Subcutaneous adipose tissue (tissue), 4 donors: ENCODE results near the gene MYO3B. TPM values are rescaled to one million over a fixed set of nuclear protein-coding genes. Genes with fewer than 3 reads are reported as not detected.

Experiments
- total RNA-seq, 4 donors: library from RNA; depleted of rRNA; stranded (reverse); fragments of >200 nt; gene quantifications; one replicate each; pipeline ENCODE4 v1.1.0, GENCODE V29; 2016
- TF ChIP-seq, protein P1 (sequence below): fragments of 450-650 bp; IDR thresholded peaks from one replicate; pipeline ENCODE4 v1.5.1; 2016; ENCODE audit warnings: low read depth, mild to moderate bottlenecking, control low read depth, antibody characterized with exemption, moderate library complexity

Gene MYO3B
- total RNA-seq, 4 donors from 2014 or later, result 0.17 TPM; not detected in 3

DNA sequence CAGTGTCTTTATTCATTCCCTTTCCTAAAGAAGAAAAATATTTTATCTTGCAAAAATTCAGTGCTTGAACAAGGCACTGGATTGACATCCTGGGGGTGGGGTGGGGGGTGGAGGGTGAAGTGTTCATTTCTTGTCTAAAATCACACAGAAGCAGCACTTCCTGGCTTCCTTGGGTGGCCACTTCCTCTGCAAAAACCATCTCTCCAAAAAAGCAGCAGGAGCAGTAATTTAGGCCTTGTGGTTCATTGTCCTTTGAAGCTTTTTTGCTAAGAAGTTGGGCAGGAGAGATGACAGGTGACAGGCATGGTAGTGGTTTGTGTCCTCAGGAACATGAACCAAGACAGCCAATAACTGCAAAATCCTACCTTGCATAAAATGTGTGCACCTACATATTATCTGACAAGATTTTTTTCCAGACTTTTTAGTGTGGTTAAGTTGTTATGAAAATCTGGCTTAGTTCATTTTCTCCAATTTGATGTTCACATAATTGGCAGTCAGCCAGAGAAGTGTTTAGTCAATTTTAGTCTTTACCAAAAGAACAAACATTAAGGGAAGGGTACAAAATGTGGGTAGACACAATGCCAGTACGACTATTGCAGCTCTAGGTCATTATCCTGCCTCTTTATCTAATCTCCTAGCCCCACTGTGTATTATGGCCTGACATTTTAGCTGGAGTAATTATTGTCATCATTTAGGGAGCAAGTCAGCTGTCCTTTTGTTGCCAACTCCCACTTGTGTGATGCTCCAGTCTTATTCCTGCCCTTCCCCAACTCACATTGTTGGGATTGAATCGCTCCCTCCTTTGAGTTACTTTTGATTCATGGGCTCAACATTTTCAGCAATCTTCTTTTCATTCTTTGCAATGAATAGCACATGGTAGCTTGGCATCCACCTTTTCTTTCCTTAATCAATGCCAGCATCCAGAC, 177.2 kb downstream of the MYO3B start:
- TF ChIP-seq, protein P1, sequence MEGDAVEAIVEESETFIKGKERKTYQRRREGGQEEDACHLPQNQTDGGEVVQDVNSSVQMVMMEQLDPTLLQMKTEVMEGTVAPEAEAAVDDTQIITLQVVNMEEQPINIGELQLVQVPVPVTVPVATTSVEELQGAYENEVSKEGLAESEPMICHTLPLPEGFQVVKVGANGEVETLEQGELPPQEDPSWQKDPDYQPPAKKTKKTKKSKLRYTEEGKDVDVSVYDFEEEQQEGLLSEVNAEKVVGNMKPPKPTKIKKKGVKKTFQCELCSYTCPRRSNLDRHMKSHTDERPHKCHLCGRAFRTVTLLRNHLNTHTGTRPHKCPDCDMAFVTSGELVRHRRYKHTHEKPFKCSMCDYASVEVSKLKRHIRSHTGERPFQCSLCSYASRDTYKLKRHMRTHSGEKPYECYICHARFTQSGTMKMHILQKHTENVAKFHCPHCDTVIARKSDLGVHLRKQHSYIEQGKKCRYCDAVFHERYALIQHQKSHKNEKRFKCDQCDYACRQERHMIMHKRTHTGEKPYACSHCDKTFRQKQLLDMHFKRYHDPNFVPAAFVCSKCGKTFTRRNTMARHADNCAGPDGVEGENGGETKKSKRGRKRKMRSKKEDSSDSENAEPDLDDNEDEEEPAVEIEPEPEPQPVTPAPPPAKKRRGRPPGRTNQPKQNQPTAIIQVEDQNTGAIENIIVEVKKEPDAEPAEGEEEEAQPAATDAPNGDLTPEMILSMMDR, result no peak

DNA sequence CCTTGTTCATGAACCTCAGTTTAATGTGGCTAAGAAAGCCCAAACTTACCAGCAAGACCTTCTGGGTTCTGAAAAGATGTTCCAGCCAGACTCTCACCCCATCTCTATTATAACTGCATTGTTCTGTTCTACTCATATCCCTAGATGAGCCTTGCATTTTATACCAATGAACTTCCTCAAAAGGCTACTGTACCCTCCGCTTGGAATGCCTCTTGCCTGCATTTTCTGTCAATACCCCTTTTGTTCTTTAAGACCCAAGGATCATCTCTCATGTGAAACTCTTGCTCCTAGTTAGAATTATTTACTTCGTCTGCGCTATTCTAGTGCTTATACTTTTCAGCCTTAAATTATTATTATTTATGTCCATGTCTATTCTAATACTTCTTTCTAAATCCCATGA, 181.5 kb downstream of the MYO3B start:
- TF ChIP-seq, protein P1, result no peak

DNA sequence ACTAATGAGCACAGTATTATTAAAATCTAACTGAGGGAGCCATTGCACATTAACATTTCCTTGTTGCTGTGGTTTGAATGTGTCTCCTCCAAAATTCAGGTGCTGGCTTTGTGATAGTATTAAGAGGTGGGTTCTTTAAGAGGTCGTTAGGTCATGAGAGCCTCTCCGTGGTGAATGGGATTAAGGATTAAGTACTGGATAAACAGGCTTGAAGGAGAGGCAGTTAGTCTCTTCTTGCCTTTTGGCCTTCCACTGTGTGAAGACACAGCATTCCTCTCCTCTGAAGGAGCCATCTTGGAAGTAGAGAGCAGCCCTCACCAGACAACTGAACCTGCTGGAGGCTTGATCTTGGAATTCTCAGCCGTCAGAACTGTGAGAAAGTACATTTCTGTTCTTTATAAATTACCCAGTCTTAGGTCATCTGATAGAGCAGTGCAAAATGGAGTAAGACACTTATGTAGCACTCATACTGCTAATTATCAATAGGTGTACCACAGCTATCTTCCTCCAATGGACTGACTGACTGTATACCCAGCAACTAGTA, 182.7 kb downstream of the MYO3B start:
- TF ChIP-seq, protein P1, result no peak

DNA sequence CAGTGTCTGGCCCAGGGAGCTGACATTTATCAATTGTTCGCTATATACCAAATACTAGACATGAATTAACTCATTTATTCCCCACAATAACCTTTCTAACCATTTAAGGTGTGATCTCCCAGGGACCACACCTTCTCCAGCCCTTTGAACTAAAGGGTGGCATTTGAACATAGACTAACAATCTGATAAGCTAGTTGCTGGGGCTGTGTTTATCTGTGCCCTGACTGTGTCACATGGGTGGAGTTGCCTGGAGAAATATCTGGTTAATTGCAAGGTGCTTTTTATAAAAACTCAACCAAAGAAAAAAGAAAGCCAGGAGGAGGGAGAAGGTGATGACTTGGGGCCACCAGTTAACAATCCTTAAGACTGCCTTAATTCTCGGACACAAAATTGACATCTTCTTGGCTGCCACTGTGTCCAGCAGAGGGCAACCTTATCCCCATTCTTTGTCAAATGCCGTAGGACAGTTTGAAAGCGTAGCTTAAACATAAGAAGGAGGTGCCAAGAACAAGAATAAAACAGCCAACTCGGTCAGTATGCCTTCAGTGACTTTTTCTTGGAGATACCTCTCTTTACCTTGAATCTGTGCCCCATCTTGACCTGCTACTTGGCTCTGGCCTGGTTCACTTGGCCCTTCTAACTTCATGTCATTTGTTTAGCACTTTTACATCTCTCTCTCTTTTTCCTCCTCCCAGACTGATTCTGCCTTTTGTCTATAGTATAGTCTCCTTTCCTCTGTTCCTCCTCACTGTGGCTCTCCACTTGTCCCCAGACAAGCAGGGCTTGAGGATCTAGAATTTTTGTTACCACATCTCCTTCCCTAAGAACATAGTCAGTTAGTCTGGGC, 183.4 kb downstream of the MYO3B start:
- TF ChIP-seq, protein P1, result no peak

DNA sequence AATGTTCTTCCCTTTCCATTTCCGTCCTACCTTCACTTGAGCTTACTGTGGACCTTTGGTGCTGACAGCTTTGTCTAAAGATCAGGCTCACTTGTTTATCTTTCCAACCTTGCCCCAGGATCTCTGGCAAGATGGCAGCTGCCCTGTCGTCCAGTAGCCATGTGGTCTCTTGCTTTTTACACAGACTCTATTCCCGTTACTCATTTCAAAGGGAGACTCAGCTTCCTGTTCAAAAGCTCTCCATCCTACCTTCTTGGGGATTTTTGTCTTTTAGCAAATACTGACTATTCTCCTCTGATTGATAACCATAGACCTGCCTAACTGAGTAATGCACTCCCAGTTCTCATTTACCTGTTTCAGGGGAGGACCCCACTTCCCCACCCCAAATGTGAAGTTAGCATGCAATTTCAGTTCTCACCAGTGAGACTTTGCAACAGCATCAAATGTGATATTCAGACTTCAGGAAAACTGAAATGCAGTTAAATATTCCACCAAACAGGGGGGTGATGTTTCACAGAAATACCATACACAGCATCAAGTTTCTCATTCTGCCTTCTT, 184.4 kb downstream of the MYO3B start:
- TF ChIP-seq, protein P1, result no peak

DNA sequence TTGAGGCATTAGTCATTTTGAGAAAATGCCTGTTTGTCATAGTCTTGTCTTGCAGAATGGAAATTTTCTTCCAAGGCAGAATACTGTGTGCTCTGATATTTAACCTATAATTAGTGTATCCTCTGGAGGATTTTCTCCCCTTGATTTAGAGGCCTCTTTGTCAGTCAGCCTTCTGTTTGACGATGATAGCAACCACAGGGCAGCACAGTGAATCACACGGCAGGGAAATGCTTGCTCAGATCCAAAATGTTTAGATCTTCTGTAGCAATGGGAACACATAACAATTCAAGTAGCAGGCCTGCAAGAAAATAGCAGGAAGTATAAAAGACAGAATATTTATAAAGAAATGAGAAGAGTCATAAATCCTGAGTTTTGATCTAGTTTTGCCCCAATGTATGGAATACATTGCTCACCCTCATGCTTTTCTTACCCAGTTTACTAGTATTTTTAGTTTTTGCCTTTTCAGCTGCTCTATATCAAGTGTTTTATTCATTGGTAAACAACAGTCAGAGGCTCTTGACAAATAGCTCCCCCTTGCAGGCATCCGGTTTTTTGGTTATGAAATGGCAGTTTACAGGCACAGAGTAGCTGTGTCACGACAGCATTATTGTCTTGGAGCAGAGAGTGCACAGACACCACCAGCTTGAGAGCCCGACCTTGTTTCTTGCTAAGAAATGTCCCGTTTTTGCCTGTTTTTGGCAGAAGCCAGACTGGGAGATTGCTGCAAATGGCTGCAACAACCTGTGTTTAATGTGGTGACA, 185.1 kb downstream of the MYO3B start:
- TF ChIP-seq, protein P1, result no peak
